HG03025 (cell line): Measurements from ENCODE around the gene LIPC.

Source experiments
- ATAC-seq: cut with Tn5 transposase; IDR thresholded peaks from one replicate; pipeline ENCODE4 v1.9.1; 2021; ENCODE audit warnings: mild to moderate bottlenecking, moderate library complexity; ENCODE audit not compliant: unreplicated experiment, low FRiP score

Gene LIPC

GRCh38 chr15:58431221-58432149, at the start of gene LIPC:
LIPC (plus strand) TSS chr15:58431991; CDS start chr15:58432033, 42 bp downstream.
- ATAC-seq, result no peak

- no peak for ATAC-seq
These were observed 47.9 kb upstream of the LIPC start for GRCh38 chr15:58383876-58384275.

- ATAC-seq, result no peak
These were observed 47.1 kb upstream of the LIPC start for GRCh38 chr15:58384667-58385066.

GRCh38 chr15:58386081-58386480, 45.7 kb upstream of the LIPC start:
- no peak for ATAC-seq

GRCh38 chr15:58386641-58387040, 45.1 kb upstream of the LIPC start:
- no peak for ATAC-seq

- ATAC-seq, result no peak
These were observed 44.7 kb upstream of the LIPC start for GRCh38 chr15:58387130-58387529.

GRCh38 chr15:58388211-58388610, 43.6 kb upstream of the LIPC start:
- ATAC-seq, result no peak

- no peak for ATAC-seq
These were observed 41.7 kb upstream of the LIPC start for GRCh38 chr15:58390118-58390517.

- no peak for ATAC-seq
These were observed 41.1 kb upstream of the LIPC start for GRCh38 chr15:58390655-58391054.

- no peak for ATAC-seq
These were observed 40.7 kb upstream of the LIPC start for GRCh38 chr15:58391088-58391487.

GRCh38 chr15:58392141-58392540, 39.6 kb upstream of the LIPC start:
- no peak for ATAC-seq

- ATAC-seq, result no peak
These were observed 39.1 kb upstream of the LIPC start for GRCh38 chr15:58392611-58393161.

GRCh38 chr15:58393241-58393662, 38.5 kb upstream of the LIPC start:
- ATAC-seq, result no peak

- ATAC-seq, result no peak
These were observed 35.6 kb upstream of the LIPC start for GRCh38 chr15:58396181-58396580.

- no peak for ATAC-seq
These were observed 33.7 kb upstream of the LIPC start for GRCh38 chr15:58398071-58398470.

GRCh38 chr15:58398643-58399042, 33.1 kb upstream of the LIPC start:
- ATAC-seq, result no peak

- no peak for ATAC-seq
These were observed 32.1 kb upstream of the LIPC start for GRCh38 chr15:58399739-58400138.

GRCh38 chr15:58401276-58401675, 30.5 kb upstream of the LIPC start:
- no peak for ATAC-seq

- no peak for ATAC-seq
These were observed 29.7 kb upstream of the LIPC start for GRCh38 chr15:58401991-58402649.

GRCh38 chr15:58403581-58403980, 28.2 kb upstream of the LIPC start:
- ATAC-seq, result no peak

- no peak for ATAC-seq
These were observed 27.8 kb upstream of the LIPC start for GRCh38 chr15:58404020-58404419.
